Transverse colon (tissue), 4 donors: ENCODE measurements around the gene PRPS1L1. TPM values are rescaled to one million over a fixed set of nuclear protein-coding genes. Genes with fewer than 3 reads are reported as not detected.

ENCODE experiments used
- DNase-seq: peaks from one replicate; pipeline ENCODE4 v3.0.0-alpha.2; 2019
- H3K27ac ChIP-seq, 4 donors: fragments of 200-600 bp; sonication (generic); 2 replicates each; pipeline ENCODE4 v1.5.1; 2016 to 2018; ENCODE audit warnings: inconsistent platforms in 4 of 4
- H3K27me3 ChIP-seq: fragments of 200-600 bp; sonication (generic); 2 replicates; pipeline ENCODE4 v1.5.1; 2017; ENCODE audit warnings: inconsistent platforms
- H3K36me3 ChIP-seq, 4 donors: fragments of 200-600 bp; sonication (generic); 2 replicates each; pipeline ENCODE4 v1.5.1; 2017 to 2019; ENCODE audit warnings: inconsistent platforms in 4 of 4
- H3K4me1 ChIP-seq, 4 donors: fragments of 200-600 bp; sonication (generic); 2 replicates each; pipeline ENCODE4 v1.5.1; 2017 to 2020; ENCODE audit warnings: inconsistent platforms in 4 of 4
- H3K4me3 ChIP-seq, 4 donors: fragments of 200-600 bp; sonication (generic); 1 replicate in 1 of 4; 2 replicates in 3 of 4; pipeline versions ENCODE4 v1.5.1 to v1.6.1; 2017 to 2019; ENCODE audit warnings: inconsistent platforms in 4 of 4
- H3K9me3 ChIP-seq, 2 donors: fragments of 200-600 bp; sonication (generic); 2 replicates each; pipeline ENCODE4 v1.5.1; 2017 to 2019; ENCODE audit warnings: inconsistent platforms in 2 of 2
- CTCF ChIP-seq, 5 experiments: fragments of 200-600 bp in 3 of 5; fragments of 450-650 bp in 2 of 5; sonication (generic) in 3 of 5; IDR thresholded peaks; 1 replicate in 2 of 5; 2 replicates in 3 of 5; pipeline ENCODE4 v1.5.1; 2016 to 2017; ENCODE audit warnings: antibody characterized with exemption in 5 of 5, inconsistent platforms in 3 of 5, mild to moderate bottlenecking in 2 of 5, moderate library complexity in 1 of 5
- EP300 ChIP-seq: sonication (generic); formaldehyde crosslinking; IDR thresholded peaks from one replicate; pipeline ENCODE4 v1.6.1; 2017; ENCODE audit warnings: antibody characterized with exemption, low read depth
- POLR2A ChIP-seq: fragments of 450-650 bp; IDR thresholded peaks from one replicate; pipeline ENCODE4 v1.6.1; 2016; ENCODE audit warnings: antibody characterized with exemption, mild to moderate bottlenecking, moderate library complexity
- POLR2AphosphoS5 ChIP-seq, 3 donors: sonication (generic); formaldehyde crosslinking; IDR thresholded peaks; one replicate each; pipeline ENCODE4 v1.6.1; 2016; ENCODE audit warnings: antibody characterized with exemption in 3 of 3
- WGBS, 2 donors: methylation state at CpG; one replicate each; pipeline ENCODE4 v1.1.5; 2018; ENCODE audit warnings: low coverage in 1 of 2; 5-methylcytosine and 5-hydroxymethylcytosine counted together
- in situ Hi-C, 4 donors: fragments of 200-750 bp; cut with MboI; loops; one replicate each; pipeline versions ENCODE4 v1.15.0 to v1.15.1; 2017; ENCODE audit warnings: low sequenced_read_pairs in 3 of 4, low pct_ligation_motif_present in 1 of 4, low pct_unique_long_range_greater_than_20kb in 1 of 4
- intact Hi-C: fragments of 100-400 bp; cut with DNase I; formaldehyde crosslinking; loops from one replicate; pipeline ENCODE4 v1.15.1; 2023; ENCODE audit warnings: low total_unique reads
- total RNA-seq, 4 donors: library from RNA; depleted of rRNA; stranded (reverse); fragments of >200 nt; gene quantifications; one replicate each; pipeline ENCODE4 v1.1.0, GENCODE V29; 2016

Gene PRPS1L1
- total RNA-seq: not detected

- Histone ChIP-seq H3K9me3 (no peaks in the 10 kb centered on the region), H3K4me3 (no peak within 1 kb of the TSS), H3K36me3 (no peaks in the 10 kb centered on the region), H3K4me1 (no peaks in the 10 kb centered on the region), H3K27ac (no peak within 1 kb of the TSS), H3K27me3 (no peaks in the 10 kb centered on the region)
- in situ Hi-C loops (no loop called here), intact Hi-C loops (no loop called here)
- DNase-seq: no peak
- TF ChIP-seq POLR2A (no peak), EP300 (no peak), CTCF (IDR thresholded peaks at IDR 0.05) (no peak), POLR2AphosphoS5 (IDR thresholded peaks at IDR 0.05) (no peak)
- 95 to 100% methylated on average over 7 to 17 of the region's 17 CpGs for WGBS, 2 donors
Measured at GRCh38 chr7:18027628-18028027, at the start of gene PRPS1L1. Gene PRPS1L1 (minus strand): TSS chr7:18027846.

- no peaks in the 10 kb centered on the region for H3K27me3 ChIP-seq
- H3K9me3 ChIP-seq: peaks cover 0 to 9% of the 10 kb centered on the region in 2 donors
- WGBS, 2 donors: 89 to 93% methylated on average over 1 of the region's 1 CpG
- TF ChIP-seq EP300: no peak
- no peak for TF ChIP-seq CTCF (IDR thresholded peaks at IDR 0.05)
- TF ChIP-seq POLR2AphosphoS5 (IDR thresholded peaks at IDR 0.05): no peak
- TF ChIP-seq POLR2A: no peak
- in situ Hi-C loops: no loop called here
- DNase-seq: no peak
- H3K4me3 ChIP-seq: no peak overlapping the region
- no peaks in the 10 kb centered on the region for H3K4me1 ChIP-seq
- no peaks in the 10 kb centered on the region for H3K36me3 ChIP-seq
- H3K27ac ChIP-seq: no peak overlapping the region
- intact Hi-C loops: no loop called here
Measured at GRCh38 chr7:18076461-18076860, 48.8 kb upstream of the PRPS1L1 start.

GRCh38 chr7:18068745-18069144 is 41.1 kb upstream of the PRPS1L1 start:
- TF ChIP-seq POLR2AphosphoS5 (IDR thresholded peaks at IDR 0.05): no peak
- no peak for TF ChIP-seq CTCF (IDR thresholded peaks at IDR 0.05)
- TF ChIP-seq POLR2A: no peak
- Histone ChIP-seq H3K36me3 (no peaks in the 10 kb centered on the region), H3K27ac (no peak overlapping the region), H3K27me3 (no peaks in the 10 kb centered on the region), H3K4me1 (no peaks in the 10 kb centered on the region), H3K9me3 (no peaks in the 10 kb centered on the region), H3K4me3 (no peak overlapping the region)
- 89 to 92% methylated on average over 3 of the region's 3 CpGs for WGBS, 2 donors
- no peak for DNase-seq
- in situ Hi-C loops: no loop called here
- intact Hi-C loops: no loop called here

- Histone ChIP-seq H3K9me3 (no peaks in the 10 kb centered on the region), H3K4me1 (no peaks in the 10 kb centered on the region), H3K27me3 (no peaks in the 10 kb centered on the region), H3K27ac (no peak overlapping the region), H3K4me3 (no peak overlapping the region), H3K36me3 (no peaks in the 10 kb centered on the region)
- no peak for TF ChIP-seq POLR2A
- peak; percentile 38 to 62 (median 43) for TF ChIP-seq CTCF (IDR thresholded peaks at IDR 0.05)
- no peak for TF ChIP-seq EP300
- no peak for TF ChIP-seq POLR2AphosphoS5 (IDR thresholded peaks at IDR 0.05)
- in situ Hi-C loops: no loop called here
- intact Hi-C loops: no loop called here
- WGBS, 2 donors: 88 to 97% methylated on average over 5 to 6 of the region's 6 CpGs
- DNase-seq: peak; percentile 41
Measured at GRCh38 chr7:18064242-18064838, 36.7 kb upstream of the PRPS1L1 start.
